ENCODE measurements around the gene SUGP1. TPM values are rescaled to one million over a fixed set of nuclear protein-coding genes. Genes with fewer than 3 reads are reported as not detected.

Gene SUGP1
- total and polyA plus RNA-seq, 2 of the 13 experiments (the other 11 are each of a cell fraction or from before 2014, with no cell fraction given): 21.6 to 25.9 TPM

GRCh38 chr19:19321141-19321577 is 850 bp upstream of the SUGP1 start (continued):
- TF ChIP-seq LCORL (IDR thresholded peaks at IDR 0.05) (no peak), LCORL (CRISPR knock-in tag; IDR thresholded peaks at IDR 0.05) (peak; percentile 32; the same call in 1 of the 2 replicates), MEF2D (CRISPR knock-in tag; IDR thresholded peaks at IDR 0.05) (no peak), IKZF4 (CRISPR knock-in tag; IDR thresholded peaks at IDR 0.05; ENCODE audit: borderline replicate concordance, low read depth, not compliant biosample characterization) (peak; percentile 4), ZNF850 (CRISPR knock-in tag; conservative IDR thresholded peaks at IDR 0.05) (no peak), ZNF503 (CRISPR knock-in tag; IDR thresholded peaks at IDR 0.05) (no peak), PHF20 (CRISPR knock-in tag; IDR thresholded peaks at IDR 0.05) (no peak), NAIF1 (CRISPR knock-in tag; IDR thresholded peaks at IDR 0.05; ENCODE audit: borderline replicate concordance) (no peak), KDM5B (CRISPR knock-in tag; IDR thresholded peaks at IDR 0.05; ENCODE audit: borderline replicate concordance) (no peak; the same call in 1 of the 2 replicates), ZNF431 (CRISPR knock-in tag; IDR thresholded peaks at IDR 0.05; ENCODE audit: borderline replicate concordance, low read depth) (no peak), PCBP1 (IDR thresholded peaks at IDR 0.05; ENCODE audit: borderline replicate concordance, low read depth, low read length) (no peak), DMAP1 (CRISPR knock-in tag; IDR thresholded peaks at IDR 0.05) (0 out of 2 replicates have a peak, but pooled peaks have one; percentile 6), NCOA1 (CRISPR knock-in tag; IDR thresholded peaks at IDR 0.05) (no peak), SIN3B (IDR thresholded peaks at IDR 0.05; ENCODE audit: low read length) (no peak), ZNF382 (CRISPR knock-in tag; IDR thresholded peaks at IDR 0.05; ENCODE audit: borderline replicate concordance) (no peak), ZNF883 (CRISPR knock-in tag; IDR thresholded peaks at IDR 0.05; ENCODE audit: not compliant biosample characterization) (peak; percentile 10)
- TF ChIP-seq, protein P1, sequence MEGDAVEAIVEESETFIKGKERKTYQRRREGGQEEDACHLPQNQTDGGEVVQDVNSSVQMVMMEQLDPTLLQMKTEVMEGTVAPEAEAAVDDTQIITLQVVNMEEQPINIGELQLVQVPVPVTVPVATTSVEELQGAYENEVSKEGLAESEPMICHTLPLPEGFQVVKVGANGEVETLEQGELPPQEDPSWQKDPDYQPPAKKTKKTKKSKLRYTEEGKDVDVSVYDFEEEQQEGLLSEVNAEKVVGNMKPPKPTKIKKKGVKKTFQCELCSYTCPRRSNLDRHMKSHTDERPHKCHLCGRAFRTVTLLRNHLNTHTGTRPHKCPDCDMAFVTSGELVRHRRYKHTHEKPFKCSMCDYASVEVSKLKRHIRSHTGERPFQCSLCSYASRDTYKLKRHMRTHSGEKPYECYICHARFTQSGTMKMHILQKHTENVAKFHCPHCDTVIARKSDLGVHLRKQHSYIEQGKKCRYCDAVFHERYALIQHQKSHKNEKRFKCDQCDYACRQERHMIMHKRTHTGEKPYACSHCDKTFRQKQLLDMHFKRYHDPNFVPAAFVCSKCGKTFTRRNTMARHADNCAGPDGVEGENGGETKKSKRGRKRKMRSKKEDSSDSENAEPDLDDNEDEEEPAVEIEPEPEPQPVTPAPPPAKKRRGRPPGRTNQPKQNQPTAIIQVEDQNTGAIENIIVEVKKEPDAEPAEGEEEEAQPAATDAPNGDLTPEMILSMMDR (CRISPR knock-in tag; IDR thresholded peaks at IDR 0.05): peak; percentile 18; the same call in 1 of the 2 replicates
